Left forelimb (tissue), 1 donor: ENCODE data around the gene MGME1.

Experiments
- DNase-seq: peaks from one replicate; pipeline ENCODE4 v3.0.0-alpha.2; 2018; ENCODE audit warnings: low spot score

MGME1 gene

DNA sequence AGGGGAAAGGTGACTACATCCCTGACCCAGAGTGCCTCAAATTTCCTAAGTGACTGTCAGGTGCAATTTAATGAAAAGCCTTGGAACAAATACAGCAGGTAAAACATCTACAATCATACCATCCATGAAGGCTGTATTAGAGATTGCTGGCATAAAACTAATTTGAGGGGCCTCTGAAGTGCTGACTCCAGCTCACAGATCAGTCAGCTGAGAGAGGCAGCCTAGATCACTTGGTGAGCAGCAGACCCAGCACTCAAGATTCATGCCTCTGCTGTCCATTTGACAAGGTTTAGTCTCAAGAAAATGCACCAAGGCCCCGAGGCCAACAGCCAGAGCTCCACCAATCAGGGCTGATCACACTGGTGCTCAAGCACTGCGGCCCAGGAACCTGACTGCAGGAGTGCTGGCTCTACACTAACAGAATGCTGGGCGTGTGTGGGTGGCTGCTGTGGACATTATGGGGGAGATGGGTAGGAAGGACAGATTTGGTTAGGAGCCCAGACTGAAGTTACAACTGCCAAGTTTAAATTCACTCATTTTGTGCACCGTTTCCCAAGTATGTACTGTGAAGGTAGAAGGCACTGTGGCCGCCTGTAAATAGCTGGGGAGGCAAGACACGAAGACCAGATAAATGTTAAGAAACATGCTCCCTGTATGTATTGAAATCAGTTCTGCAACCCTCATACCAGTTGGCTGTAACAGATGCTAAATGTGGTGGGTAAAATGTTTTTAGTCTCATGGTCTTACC, 28.4 kb upstream of the MGME1 start:
- no peak for DNase-seq

DNA sequence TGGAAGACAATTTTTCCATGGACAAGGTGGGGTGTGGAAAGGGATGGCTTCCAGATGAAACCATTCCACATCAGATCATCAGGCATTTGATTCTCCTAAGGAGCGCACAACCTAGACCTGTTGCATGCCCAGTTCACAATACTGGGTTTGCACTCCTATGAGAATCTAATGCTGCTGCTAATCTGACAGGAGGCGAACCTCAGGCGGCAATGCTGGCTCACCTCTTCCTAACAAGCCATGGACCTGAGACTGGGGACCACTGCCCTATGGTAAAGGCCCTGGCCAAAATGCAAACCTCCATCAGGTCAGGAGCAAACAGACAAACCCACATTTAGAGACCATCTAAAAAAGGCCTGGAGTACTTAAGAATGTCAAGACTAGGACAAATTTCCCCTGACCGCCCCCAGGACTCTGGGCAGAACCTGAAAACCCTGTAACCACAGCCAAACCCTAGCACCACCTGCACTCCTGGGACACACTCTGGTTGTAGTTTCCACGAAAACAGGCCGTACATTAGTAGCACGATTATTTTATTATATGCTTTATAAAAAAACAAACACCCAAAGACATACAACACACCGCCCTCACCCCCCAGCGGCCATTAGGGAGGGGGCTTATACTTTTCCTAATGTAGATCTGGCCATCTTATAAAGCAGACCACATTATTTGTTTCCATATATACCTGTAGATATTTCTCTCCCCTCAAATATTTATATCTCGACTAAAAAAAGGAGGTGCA, 27.6 kb upstream of the MGME1 start:
- DNase-seq: no peak

DNA sequence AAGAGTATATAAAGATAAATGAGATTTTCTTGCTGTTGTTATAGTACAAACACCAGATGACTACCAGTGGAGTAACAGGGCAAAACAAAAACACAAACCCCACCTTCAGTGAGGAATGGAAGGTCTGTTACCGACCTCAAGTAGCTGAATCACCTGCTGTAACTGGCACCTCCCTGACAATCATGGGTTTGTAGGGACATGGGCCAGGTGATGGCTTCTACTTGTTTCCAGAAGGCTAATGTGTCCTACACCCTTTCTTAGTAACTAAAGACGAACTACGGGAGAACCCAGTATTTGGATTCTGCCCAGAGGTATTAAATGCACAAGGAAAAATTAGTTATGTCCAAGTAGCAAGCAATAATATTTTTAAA, 27.0 kb upstream of the MGME1 start:
- DNase-seq: no peak

DNA sequence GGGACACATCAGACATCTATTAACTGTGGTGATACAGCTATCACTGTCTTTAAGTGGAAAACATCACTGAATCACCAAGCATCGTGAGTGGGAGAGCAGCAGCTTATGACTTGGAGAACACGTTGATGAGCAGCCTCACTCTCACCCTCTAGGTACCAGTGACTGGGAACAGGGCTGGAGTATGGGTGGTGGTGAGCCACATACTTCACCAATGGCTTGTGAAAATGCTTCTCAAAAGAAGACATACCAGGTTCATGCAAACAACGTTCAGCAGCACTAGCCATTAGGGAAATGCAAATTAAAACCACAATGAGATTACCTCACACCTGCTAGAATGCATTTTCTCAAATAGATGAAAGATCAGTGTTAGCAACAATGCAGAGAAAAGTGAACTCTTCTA, 25.5 kb upstream of the MGME1 start:
- DNase-seq: no peak

DNA sequence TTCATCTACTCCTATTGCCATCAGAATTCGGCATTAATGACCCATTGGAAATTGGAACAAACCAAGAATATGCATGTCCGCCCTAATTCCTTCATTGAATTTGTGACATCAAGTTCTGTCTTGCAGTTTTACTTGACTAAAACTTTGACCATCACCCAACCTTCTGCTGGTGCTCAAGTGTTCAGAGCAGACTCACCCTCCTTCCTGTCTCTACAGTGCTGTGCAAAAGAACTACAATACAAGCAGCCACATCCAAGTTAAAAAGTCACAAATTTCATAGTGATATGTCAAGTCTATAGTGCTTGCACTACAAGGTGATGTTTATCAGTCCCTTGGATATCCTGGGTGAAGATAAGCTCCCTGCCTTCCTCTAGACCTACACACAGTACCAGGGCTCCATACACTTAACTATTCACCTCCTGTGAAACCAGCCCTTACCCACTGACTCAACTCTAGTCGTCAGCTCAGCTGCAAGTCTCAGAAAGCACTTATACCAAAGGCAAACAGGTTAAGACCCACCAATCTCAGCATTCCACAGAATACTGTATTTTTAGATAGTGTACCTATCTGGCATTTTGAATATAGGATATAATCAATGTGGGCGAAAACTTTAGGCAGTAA, 23.9 kb upstream of the MGME1 start:
- DNase-seq: no peak

DNA sequence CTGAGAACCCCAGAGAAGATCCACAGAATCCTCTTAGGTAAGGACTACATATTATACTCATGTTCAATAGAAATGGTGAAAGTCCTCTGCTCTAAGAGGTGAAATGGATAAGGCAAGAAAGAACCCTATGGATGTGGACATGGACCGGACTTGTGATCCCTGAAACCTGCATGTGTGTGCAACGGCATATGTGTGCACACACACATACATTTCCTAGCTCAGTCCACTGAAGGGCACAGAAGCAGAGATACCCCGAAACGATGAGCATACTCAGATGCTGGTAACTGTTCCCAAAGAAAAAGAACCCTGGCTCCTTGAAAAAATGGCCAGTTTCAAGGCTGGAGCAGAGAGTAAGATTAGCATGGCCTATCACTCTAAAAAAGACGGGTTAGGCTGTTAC, 22.8 kb upstream of the MGME1 start:
- no peak for DNase-seq

DNA sequence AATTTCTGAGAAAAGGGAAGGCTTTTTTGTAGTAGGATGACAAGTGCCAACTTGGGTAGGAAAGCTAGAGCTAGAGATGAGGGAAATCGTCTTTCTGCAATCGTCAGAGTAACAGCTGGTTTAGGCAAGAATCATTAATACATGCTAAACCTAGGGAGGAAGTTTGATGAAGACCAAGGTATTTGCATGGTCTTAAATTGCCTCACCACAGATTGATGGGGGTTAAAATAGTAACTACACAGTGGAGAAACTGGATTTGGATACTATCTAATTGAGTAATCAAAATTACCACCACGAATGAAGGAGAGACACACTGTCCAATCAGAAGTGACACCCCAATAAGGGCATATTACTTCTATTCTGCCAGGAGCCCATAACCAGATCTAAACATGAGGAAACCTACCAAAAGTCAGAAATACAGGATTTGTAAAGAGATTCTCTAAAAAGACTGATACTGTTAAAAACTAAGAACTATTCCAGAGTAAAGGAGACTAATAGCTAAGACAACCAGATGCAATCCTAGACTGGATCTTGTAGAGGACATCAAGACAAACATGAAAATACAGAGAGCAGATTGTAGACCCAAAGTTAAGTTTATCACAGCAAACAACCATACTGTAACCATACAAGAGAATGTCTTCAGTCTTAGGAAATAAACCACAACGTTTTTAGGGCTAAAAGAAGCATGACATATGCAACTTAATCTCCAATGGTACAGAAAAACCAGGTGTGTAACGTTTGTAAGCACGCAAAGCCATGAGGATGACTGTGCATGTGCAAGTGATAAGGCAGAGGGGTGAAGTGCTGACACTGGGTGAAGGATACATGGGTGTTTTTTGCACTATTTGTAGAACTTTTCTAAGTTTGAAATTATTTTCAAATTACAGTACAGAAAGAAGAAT, 22.0 kb upstream of the MGME1 start:
- DNase-seq: no peak

DNA sequence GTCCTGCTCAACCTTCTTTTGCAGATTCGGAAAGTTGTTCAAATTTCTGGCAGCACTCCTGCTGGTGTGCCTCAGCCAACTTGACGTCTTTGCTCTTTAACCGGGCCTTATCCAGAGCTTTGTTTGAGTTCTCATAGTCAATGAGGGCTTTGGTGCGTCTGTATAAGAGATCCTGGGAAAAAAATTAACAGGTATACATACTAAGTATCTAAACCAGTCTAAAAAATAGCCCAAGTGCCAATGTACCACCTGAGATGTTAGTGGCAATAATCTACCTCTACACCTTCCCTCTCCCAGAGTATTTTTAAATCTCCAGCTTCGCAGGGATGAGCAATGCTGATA, 21.4 kb upstream of the MGME1 start:
- no peak for DNase-seq

DNA sequence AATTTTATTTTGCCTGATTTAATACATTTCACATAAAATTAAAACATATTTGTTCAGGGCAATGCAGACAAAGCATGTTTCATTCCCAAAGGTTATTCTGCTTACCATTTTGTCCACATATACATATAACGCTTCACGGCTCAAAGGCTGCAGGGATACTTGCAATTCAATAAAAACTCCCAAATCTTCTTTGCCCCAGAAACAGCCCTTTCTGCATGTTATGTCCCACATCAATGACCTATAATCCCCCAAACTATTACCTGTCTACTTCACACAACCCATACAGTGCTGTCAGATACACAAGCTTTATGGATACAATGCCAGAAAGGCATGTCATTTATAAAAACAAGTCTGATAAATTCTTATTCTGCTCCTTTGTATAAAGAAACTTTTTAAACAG, 20.4 kb upstream of the MGME1 start:
- no peak for DNase-seq

DNA sequence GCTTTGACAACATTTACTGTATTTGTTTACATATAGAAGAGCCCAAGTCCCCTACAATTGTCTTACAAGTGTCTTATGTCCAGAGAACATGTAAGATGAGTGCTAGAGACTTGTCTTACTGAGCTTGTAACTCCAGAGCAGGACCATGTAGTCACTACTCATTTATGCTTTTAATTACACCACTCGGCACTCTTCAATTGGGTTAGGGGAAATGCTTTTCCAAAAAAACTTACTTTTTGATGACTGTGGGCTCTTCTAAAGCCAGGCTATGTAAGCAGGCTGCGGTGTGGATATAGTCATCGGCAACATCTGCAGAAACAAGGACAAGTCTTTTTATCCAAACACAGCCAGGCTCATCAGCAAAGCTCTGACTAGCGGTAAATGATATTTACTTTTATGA, 18.9 kb upstream of the MGME1 start:
- DNase-seq: no peak

DNA sequence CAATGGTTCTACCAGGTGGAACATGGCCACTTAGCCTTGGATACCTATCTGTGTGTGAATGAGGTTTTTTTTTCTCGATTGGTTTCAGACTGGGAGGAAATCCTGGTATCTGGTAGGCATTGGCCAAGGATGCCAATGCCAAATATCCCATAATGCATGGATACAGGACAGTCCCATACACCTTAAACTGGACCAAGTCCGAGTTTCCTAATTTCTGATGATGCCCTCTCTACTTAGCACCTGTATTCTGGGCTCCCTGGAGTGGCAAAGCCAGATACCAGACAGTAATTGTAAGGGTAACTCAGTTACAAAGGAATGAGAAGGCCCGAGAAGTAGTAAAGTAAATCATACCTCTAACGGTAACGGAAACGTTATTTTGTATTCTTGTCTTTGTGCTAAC, 18.1 kb upstream of the MGME1 start:
- DNase-seq: no peak

DNA sequence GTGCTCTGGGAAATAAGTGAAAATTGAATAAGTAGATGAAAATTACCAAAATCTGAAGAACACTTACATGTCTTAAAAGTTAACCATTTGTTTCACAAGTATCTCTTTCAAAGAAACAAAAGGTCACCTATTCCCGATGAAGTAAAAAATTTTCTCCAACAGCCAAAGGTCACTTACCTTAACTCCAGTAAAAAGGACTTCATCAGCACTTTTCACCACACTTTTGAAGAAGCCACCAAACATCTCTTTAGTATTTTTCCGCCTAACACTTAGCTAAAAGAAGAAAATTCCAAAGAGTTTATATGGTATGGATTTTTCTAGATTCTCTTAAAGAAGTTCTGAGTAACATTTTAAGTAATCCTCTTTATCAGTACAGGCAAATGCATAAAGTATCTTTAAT, 17.5 kb upstream of the MGME1 start:
- DNase-seq: no peak

DNA sequence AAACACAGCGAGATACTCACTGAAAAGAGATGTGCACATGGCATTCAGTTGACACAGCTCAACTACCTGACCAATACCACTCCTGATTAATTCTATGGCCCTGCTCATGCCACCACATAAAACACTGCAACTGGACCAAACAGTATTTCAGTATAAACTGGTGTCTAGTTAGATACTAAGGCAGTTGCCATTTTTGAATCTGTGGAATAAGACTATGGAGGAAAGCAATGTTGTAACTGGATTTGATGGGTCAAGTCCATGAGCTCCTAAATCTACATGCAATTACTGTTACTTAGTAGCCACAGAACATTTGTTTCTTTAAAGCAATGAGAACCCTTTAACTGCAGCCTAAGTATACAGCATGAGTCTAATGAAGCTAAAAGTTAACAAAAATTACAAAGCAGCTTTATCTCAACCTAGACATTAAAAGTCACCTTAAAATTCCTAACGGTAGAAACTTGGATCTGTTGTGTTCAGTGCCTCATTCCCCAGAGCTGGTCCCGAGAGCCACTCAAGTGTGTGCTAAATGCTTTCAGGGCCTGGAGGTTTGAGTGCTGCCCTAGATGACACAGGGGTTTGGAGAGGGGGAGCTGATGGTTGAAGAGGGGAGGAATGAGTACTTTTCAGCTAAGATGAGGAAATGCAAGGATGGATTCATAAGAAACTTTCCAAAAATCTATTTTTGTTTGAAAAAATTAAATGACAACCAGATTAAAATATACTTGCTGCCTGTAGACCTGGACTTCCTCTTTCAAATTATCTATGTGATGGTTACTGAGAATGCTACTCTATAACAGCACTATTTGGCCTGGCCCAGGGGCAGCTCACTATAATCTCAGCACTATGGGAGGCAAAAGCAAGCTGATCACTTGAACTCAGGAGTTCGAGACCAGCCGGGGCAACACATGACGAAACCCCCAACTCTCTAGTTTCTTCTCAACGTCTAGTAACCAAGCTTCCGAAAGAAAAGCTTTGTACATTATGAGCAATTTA, 15.8 kb upstream of the MGME1 start:
- no peak for DNase-seq

DNA sequence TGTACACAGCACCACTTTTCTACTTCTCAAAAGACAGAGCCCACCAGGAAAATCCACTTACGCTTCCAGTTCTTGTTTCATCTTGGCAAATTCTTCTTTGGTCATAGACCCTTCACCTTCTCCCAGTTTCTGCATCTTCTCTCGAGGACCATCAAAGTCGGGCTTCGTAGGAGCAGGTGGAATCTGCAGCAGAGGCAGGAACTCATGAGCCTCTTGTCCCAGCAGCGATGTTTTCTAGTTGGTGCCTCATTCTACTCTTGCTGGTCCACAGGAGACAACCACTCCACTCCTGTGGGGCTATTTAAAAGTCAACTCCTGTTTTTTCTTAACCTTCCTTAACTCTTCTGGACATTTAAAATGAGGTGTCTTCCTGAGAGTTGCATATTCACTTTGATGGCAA, 14.9 kb upstream of the MGME1 start:
- DNase-seq: no peak

DNA sequence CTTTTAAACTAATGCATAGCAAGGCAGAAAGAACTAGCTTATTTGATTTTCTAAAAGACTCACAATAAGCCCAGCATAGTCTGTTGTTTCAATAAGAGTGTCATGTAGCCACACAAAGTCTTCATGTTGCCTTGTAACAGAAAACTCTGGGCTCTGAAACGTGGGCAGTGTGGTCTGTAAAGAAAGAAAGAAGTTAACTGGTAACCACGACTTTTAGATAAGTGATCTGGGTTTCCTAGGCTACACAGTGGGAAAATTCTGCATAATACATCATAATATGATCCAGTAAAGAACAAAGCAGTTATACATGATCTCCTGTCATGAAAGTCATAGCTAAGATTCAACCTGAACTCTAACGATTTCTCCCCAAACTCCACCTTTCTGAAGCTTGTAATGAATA, 13.5 kb upstream of the MGME1 start:
- no peak for DNase-seq

DNA sequence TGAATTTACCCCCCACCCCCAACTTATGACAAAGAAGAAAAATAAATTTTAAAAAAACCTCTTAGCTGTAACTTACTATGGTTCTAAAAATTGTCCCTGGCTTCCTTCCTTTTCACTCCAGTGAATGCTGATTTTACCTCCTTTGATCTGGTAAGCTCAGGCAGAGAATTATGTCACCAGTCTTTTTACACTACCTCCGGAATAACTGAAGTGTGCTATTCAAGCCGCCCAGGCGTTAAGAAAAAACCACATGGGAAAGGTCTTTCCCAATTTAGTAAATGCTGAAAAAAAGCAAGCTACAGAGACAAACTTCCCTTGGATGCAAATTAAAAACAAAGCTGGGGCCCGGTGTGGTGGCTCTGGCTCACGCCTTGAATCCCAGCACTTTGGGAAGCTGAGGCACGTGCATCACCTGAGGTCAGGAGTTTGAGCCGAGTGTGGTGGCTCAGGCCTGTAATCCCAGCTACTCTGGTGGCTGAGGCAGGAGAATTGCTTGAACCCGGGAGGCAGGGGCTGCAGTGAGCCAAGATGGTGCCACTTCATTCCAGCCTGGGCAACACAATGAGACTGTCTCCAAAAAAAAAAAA, 12.6 kb upstream of the MGME1 start:
- DNase-seq: no peak

DNA sequence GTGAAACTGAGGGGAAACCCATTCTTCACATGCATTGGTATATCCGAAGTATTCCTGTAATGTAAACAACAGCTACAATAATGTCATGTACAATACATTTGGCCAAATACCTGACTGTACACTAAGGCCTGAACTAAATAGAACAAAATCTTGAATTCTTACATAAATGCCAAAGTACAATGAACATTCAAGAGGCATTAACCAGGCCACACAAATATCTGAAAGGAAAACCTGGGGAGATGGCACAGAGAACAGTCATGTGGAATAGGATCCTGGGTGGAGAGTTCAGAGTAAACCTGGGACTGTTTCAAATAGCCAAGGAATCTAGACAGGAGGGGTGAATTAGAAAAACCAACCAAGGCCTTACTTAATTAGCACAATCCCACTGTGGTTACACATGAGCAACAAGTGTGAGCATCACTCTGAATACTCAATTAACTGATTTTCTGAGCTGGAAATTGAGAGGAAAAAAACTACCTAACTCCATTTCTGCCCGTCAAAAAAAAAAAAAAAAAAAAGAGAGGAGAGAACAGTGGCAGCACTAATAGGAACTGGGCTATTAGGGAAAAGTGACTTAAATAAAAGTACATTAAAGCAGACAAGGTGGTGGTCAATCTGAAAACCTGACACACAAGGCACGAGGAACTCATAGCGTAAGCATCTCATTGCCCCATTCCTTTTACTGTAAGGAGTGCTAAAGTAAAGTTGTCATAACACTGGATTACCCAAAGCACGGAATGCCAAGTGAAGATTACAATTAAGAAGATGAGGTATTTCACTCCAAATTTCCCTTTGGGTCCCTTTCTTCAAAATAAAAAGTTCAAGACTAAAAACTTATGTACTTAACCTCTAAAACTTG, 11.1 kb upstream of the MGME1 start:
- no peak for DNase-seq

DNA sequence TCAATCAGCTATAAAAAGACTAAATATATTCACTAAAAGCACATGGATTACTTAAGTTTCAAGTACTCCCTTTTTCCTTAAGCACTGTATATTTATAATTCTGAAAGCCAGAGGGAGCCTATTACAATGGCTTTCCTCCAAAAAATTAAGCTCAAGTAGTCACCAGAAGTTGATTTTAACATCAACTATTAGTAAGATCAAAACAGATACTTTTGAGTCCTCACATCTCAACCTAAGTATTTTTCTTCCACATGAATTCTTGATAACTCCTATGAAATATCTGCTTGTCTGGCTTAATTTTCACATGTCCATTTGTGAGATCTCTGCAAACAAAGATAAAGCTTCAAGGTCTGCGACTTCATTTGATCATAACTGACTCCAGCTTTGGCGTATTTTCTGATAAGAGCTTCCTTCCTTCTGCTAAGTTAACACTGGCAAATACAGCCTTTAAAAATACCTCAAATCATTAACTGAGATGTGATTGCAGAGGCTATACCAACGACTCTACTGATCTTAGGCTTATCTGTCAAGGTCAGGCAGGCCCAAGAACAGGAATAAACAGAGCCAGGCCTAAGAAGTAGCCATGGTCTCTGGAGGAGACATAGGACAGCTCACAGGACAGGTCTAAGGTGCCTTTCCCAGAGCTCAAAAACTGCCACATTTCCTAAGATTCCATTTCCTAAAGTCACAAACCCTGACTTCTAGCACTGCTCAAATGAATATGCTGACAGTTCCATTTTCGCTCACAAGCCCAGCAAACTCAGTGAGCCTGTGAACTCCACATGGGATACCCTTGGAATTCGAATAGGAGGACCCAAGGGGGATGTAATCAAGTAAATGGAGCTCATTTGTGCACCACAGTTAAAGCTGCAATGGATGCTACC, 10.2 kb upstream of the MGME1 start:
- DNase-seq: no peak

DNA sequence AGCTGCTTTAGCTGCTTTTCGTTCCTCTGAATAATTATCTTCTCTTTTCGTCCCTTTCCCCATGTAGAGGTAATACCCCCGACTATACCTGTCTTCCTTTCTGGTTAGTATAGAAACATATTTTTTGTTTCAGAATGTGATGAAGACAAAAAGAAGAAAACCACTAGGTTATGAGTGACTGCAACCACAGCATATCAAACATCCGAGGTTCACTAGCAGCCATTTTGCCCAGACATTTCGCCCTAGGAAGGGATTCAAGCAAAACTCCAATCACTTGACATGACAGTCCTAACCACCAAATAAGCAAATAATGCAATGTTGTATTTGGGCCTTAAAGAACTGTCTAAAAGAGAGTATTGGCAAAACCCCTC, 9.6 kb upstream of the MGME1 start:
- DNase-seq: no peak
